Panc1 (cell line): Measurements from ENCODE around the gene LGR4. TPM values are rescaled to one million over a fixed set of nuclear protein-coding genes. Genes with fewer than 3 reads are reported as not detected.
A peak's percentile ranks its signal among the peaks of the same experiment; 100 is the strongest.

Experiments
- ATAC-seq: fragments of 200-7000 bp; cut with Tn5 transposase; 2 replicates; pipeline ENCODE4 v1.9.1; 2020; ENCODE audit warnings: mild to moderate bottlenecking, moderate library complexity
- BruUV-seq: library from RNA; stranded (reverse); fragments of 400-500 nt; replicated peaks from 2 replicates; lab custom pipeline; 2021; lab: Mats Ljungman, UMichigan
- CTCF ChIA-PET: fragments of 300-600 bp; sonication (Branson Sonifier 250); formaldehyde crosslinking; loops from one replicate; lab custom pipeline; 2022; ENCODE audit warnings: antibody characterized with exemption; lab: Charles Lee
- POLR2A ChIA-PET: fragments of 300-600 bp; sonication (Branson Sonifier 250); formaldehyde crosslinking; loops from one replicate; lab custom pipeline; 2022; ENCODE audit warnings: antibody characterized with exemption; lab: Charles Lee
- DNase-seq: peaks from one replicate; pipeline ENCODE4 v3.0.0-alpha.2; 2010; ENCODE audit warnings: low read depth, low spot score
- H3K27ac ChIP-seq: 2 replicates; pipeline ENCODE4 v1.5.1; 2011; ENCODE audit warnings: mild to moderate bottlenecking, low read length, inconsistent platforms
- H3K27me3 ChIP-seq: fragments of 200-500 bp; sonication (Bioruptor generic); 2 replicates; pipeline ENCODE4 v1.6.0; 2014; ENCODE audit warnings: low read length, inconsistent platforms; ENCODE audit not compliant: control insufficient read depth, insufficient read depth
- H3K36me3 ChIP-seq: fragments of 200-500 bp; sonication (Bioruptor generic); 2 replicates; pipeline ENCODE4 v1.5.1; 2014; ENCODE audit warnings: inconsistent platforms, mild to moderate bottlenecking, low read length, moderate library complexity; ENCODE audit not compliant: control insufficient read depth, insufficient read depth
- H3K4me1 ChIP-seq: 2 replicates; pipeline ENCODE4 v1.5.1; 2011; ENCODE audit warnings: inconsistent platforms, mild to moderate bottlenecking, low read length, moderate library complexity; ENCODE audit not compliant: control insufficient read depth, insufficient read depth
- H3K4me3 ChIP-seq, 2 experiments: 2 replicates each; pipeline ENCODE4 v1.5.1; 2011 to 2012; ENCODE audit warnings: low read depth in 2 of 2, low read length in 2 of 2, mild to moderate bottlenecking in 2 of 2, inconsistent platforms in 1 of 2, moderate library complexity in 1 of 2
- H3K9me3 ChIP-seq: fragments of 200-500 bp; sonication (Bioruptor generic); 2 replicates; pipeline ENCODE4 v1.5.1; 2014; ENCODE audit warnings: low read depth, mild to moderate bottlenecking, inconsistent platforms, low read length, moderate library complexity; ENCODE audit not compliant: control insufficient read depth, insufficient read depth
- POLR2AphosphoS5 ChIP-seq: IDR thresholded peaks from 2 replicates; pipeline ENCODE4 v1.6.1; 2012; ENCODE audit warnings: mild to moderate bottlenecking, low read depth, low read length, moderate library complexity
- REST ChIP-seq, 2 experiments: IDR thresholded peaks; 2 replicates each; pipeline ENCODE4 v1.6.1; 2011 to 2012; ENCODE audit warnings: low read depth in 2 of 2, control low read depth in 1 of 2, low read length in 1 of 2, mild to moderate bottlenecking in 1 of 2, moderate library complexity in 1 of 2; ENCODE audit not compliant: insufficient read depth in 1 of 2
- SIN3A ChIP-seq: IDR thresholded peaks from 2 replicates; pipeline ENCODE4 v1.6.1; 2012; ENCODE audit warnings: low read depth, mild to moderate bottlenecking, low read length, moderate library complexity, borderline replicate concordance; ENCODE audit not compliant: insufficient read depth
- TCF7L2 ChIP-seq: IDR thresholded peaks from 2 replicates; pipeline ENCODE4 v1.6.1; 2011; ENCODE audit warnings: mild to moderate bottlenecking, low read depth, low read length, inconsistent platforms
- in situ Hi-C: cut with HindIII; loops from 2 replicates; pipeline ENCODE4 v1.10.0; 2016; ENCODE audit warnings: low sequenced_read_pairs, low pct_unique_long_range_greater_than_20kb
- intact Hi-C: fragments of 100-400 bp; cut with micrococcal nuclease; formaldehyde crosslinking; loops from one replicate; pipeline ENCODE4 v1.10.0; 2022; ENCODE audit not compliant: unreplicated experiment
- total RNA-seq: library from RNA; stranded (reverse); gene quantifications from one replicate; pipeline ENCODE4 v1.2.1, GENCODE V29; 2021; ENCODE audit not compliant: unreplicated experiment
- TF ChIP-seq, protein P1 (sequence below): fragments of 450-650 bp; IDR thresholded peaks from 2 replicates; pipeline ENCODE4 v1.5.1; 2017; ENCODE audit warnings: mild to moderate bottlenecking

The LGR4 gene
- total RNA-seq, 1 experiment from 2014 or later, result 61.8 TPM

- TF ChIP-seq SIN3A (peak; percentile 97), REST (IDR thresholded peaks at IDR 0.05; ENCODE audit: insufficient read depth in 1 of 2, low read depth in 2 of 2, low read length in 1 of 2) (peak in 1 of 2 experiments; percentile 44; a peak in 1 of 4 replicates), TCF7L2 (0 out of 2 replicates have a peak, but pooled peaks have one; percentile 24), POLR2AphosphoS5 (peak; percentile 78)
- TF ChIP-seq, protein P1, sequence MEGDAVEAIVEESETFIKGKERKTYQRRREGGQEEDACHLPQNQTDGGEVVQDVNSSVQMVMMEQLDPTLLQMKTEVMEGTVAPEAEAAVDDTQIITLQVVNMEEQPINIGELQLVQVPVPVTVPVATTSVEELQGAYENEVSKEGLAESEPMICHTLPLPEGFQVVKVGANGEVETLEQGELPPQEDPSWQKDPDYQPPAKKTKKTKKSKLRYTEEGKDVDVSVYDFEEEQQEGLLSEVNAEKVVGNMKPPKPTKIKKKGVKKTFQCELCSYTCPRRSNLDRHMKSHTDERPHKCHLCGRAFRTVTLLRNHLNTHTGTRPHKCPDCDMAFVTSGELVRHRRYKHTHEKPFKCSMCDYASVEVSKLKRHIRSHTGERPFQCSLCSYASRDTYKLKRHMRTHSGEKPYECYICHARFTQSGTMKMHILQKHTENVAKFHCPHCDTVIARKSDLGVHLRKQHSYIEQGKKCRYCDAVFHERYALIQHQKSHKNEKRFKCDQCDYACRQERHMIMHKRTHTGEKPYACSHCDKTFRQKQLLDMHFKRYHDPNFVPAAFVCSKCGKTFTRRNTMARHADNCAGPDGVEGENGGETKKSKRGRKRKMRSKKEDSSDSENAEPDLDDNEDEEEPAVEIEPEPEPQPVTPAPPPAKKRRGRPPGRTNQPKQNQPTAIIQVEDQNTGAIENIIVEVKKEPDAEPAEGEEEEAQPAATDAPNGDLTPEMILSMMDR, result no peak
- DNase-seq (peak; percentile 46), ATAC-seq (peak; percentile 99)
- intact Hi-C loops (loop anchor here (10.0 kb wide), 1 partner anchor 178 kb away; no protein-coding TSS in a partner anchor), in situ Hi-C loops (no loop called here)
- TSS peak; percentile 16 for BruUV-seq
- ChIA-PET CTCF (interaction anchor here (0.6 kb wide), 1 partner anchor 67 kb away, joined by 3 read pairs; no protein-coding TSS in a partner anchor), POLR2A (no interaction called here)
- Histone ChIP-seq H3K27ac (peak within 1 kb of the TSS; percentile 95), H3K4me1 (peaks cover 33% of the 10 kb centered on the region), H3K27me3 (no peaks in the 10 kb centered on the region), H3K4me3 (peak within 1 kb of the TSS; percentile 63 to 79), H3K36me3 (no peaks in the 10 kb centered on the region), H3K9me3 (no peaks in the 10 kb centered on the region)
These were observed 109.6 kb downstream of the LGR4 start, which contains the start of gene CCDC34 for GRCh38 chr11:27362749-27363575. TSS of gene CCDC34 (minus strand) at chr11:27363215. CDS start at chr11:27363194, 21 bp downstream.

DNA sequence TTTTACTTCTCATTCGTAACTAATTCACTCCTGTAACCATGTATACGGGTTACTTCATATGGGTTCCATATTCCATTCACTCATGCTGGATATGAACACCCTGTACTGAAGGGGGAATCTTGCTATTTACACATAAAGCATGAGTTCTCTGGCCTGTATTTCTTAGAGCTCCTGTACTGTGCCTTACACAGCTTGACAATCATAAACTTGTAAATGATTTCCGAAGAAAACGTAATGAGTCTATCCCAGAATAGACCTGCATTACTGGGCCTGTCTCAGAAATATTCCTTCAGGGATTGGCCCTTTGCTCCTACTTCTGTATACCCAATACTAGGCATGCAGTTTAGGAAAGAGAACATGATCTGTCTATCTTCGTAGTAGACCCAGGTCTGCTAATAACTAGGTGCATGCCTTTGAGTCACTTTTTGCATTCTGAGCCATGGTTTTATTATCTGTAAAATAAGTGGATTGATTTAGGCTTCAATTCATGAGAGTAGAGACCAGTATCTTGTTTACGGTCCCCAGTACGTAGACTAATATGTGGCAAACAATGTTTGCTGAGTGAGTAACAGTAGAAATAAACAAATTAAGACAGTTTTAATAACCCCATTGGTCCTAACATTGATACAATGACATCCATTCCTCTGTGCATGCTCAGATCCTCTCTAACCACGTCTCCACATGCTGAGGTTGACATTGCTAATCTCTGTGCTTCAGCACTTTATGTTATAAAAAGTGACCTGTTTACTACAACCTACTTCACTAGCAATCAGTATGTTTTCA, 110.8 kb downstream of the LGR4 start:
- ChIA-PET POLR2A (no interaction called here), CTCF (no interaction called here)
- in situ Hi-C loops, result no loop called here
- no peak for DNase-seq
- no TSS peak for BruUV-seq
- Histone ChIP-seq H3K9me3 (no peaks in the 10 kb centered on the region), H3K4me3 (peak overlapping the region; percentile 63 to 79), H3K4me1 (peaks cover 33% of the 10 kb centered on the region), H3K27ac (peak overlapping the region; percentile 95), H3K36me3 (no peaks in the 10 kb centered on the region), H3K27me3 (no peaks in the 10 kb centered on the region)
- no peak for ATAC-seq
- TF ChIP-seq TCF7L2 (no peak), SIN3A (no peak), POLR2AphosphoS5 (no peak), REST (IDR thresholded peaks at IDR 0.05; ENCODE audit: insufficient read depth in 1 of 2, low read depth in 2 of 2, low read length in 1 of 2) (no peak)
- TF ChIP-seq, protein P1, result no peak
- intact Hi-C loops, result loop anchor here (10.0 kb wide), 1 partner anchor 177 kb away; no protein-coding TSS in a partner anchor
